Left ventricle myocardium inferior (tissue), 1 donor: Measurements from ENCODE around the gene SYT13. TPM values are rescaled to one million over a fixed set of nuclear protein-coding genes. Genes with fewer than 3 reads are reported as not detected.

ENCODE experiments used
- DNase-seq: peaks from one replicate; pipeline ENCODE4 v3.0.0-alpha.2; 2020
- H3K27ac ChIP-seq: fragments of 200-600 bp; replicated peaks from 2 replicates; pipeline ENCODE4 v1.8.0; 2021
- H3K27me3 ChIP-seq: fragments of 200-600 bp; 2 replicates; pipeline ENCODE4 v1.8.0; 2021; ENCODE audit warnings: low read depth
- H3K36me3 ChIP-seq: fragments of 200-600 bp; 2 replicates; pipeline ENCODE4 v1.8.0; 2021
- H3K4me1 ChIP-seq: fragments of 200-600 bp; 2 replicates; pipeline ENCODE4 v1.8.0; 2021
- H3K4me3 ChIP-seq: fragments of 200-600 bp; 2 replicates; pipeline ENCODE4 v1.8.0; 2021; ENCODE audit warnings: mild to moderate bottlenecking, moderate library complexity
- H3K9me3 ChIP-seq: fragments of 200-600 bp; replicated peaks from 2 replicates; pipeline ENCODE4 v1.8.0; 2021
- intact Hi-C: fragments of 100-400 bp; cut with micrococcal nuclease; formaldehyde crosslinking; loops from one replicate; pipeline ENCODE4 v1.11.0; 2022
- total RNA-seq: library from RNA; stranded (reverse); fragmentation: NEBNext Ultra II Directional; extraction: Animal tissue kit (Norgen Biotek cat#: 25700); gene quantifications from one replicate; pipeline ENCODE4 v1.2.1, GENCODE V29; 2021
- TF ChIP-seq, protein P1 (sequence below): fragments of 200-600 bp; IDR thresholded peaks from 2 replicates; pipeline ENCODE4 v1.8.0; 2021; ENCODE audit warnings: antibody characterized with exemption, mild to moderate bottlenecking, borderline replicate concordance
- donor health status: DM: no; HTN: yes; CAD: no; lungs with severe emphysema.

The SYT13 gene
- total RNA-seq, 1 donor from 2014 or later: 5.9 TPM

GRCh38 chr11:45282081-45282480 is 4.1 kb downstream of the SYT13 start:
- no peak for DNase-seq
- no peak overlapping the region for H3K4me3 ChIP-seq
- H3K4me1 ChIP-seq: peaks cover 10% of the 10 kb centered on the region
- H3K27me3 ChIP-seq: peaks cover 92% of the 10 kb centered on the region
- TF ChIP-seq, protein P1, sequence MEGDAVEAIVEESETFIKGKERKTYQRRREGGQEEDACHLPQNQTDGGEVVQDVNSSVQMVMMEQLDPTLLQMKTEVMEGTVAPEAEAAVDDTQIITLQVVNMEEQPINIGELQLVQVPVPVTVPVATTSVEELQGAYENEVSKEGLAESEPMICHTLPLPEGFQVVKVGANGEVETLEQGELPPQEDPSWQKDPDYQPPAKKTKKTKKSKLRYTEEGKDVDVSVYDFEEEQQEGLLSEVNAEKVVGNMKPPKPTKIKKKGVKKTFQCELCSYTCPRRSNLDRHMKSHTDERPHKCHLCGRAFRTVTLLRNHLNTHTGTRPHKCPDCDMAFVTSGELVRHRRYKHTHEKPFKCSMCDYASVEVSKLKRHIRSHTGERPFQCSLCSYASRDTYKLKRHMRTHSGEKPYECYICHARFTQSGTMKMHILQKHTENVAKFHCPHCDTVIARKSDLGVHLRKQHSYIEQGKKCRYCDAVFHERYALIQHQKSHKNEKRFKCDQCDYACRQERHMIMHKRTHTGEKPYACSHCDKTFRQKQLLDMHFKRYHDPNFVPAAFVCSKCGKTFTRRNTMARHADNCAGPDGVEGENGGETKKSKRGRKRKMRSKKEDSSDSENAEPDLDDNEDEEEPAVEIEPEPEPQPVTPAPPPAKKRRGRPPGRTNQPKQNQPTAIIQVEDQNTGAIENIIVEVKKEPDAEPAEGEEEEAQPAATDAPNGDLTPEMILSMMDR: no peak
- peaks cover 7% of the 10 kb centered on the region for H3K9me3 ChIP-seq
- no peaks in the 10 kb centered on the region for H3K36me3 ChIP-seq
- intact Hi-C loops: no loop called here
- no peak overlapping the region for H3K27ac ChIP-seq

DNA sequence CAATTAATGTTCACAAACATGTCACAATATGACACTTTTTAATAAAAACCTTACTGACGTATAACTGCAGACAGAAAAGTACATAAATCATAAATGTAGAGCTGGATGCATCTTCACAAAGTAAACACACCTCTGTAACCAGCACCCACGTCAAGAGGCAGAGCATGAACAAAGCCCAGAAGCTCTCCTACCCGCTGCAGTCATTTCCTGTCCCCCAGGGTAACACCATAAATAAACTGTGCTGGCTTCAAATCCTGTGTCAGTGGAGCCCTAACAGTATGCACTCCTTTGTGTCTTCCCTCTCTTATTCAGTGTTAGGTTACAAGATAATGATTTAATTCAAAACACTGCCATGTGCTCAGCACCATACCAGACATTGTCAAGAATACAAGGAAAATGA is 5.7 kb downstream of the SYT13 start:
- no peak for DNase-seq
- Histone ChIP-seq H3K4me3 (no peak overlapping the region), H3K36me3 (no peaks in the 10 kb centered on the region), H3K4me1 (no peaks in the 10 kb centered on the region), H3K27ac (no peak overlapping the region), H3K27me3 (peaks cover 90% of the 10 kb centered on the region), H3K9me3 (peaks cover 7% of the 10 kb centered on the region)
- intact Hi-C loops: no loop called here
- TF ChIP-seq, protein P1: no peak

DNA sequence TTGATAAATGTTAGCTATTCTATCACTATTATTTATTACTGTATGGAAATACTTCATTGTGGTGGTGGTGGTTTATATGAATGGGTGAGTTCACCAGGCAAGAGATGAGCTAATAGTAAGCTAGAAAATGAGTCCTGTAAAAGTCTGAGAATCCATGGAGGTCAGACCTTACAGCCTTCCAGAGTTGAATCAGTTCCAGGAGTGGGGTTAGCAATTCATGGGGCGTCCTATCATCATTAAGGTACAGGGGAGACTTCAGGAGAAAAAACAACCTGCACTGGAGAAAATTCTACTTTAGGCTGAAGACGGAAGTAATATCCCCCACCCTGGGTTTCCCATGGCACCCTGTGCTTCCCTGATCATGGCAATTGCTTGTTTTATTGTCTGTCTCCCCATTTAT is 6.5 kb downstream of the SYT13 start:
- peaks cover 90% of the 10 kb centered on the region for H3K27me3 ChIP-seq
- intact Hi-C loops: no loop called here
- TF ChIP-seq, protein P1: no peak

GRCh38 chr11:45278714-45279113 is 7.4 kb downstream of the SYT13 start:
- Histone ChIP-seq H3K4me3 (no peak overlapping the region), H3K27me3 (peaks cover 87% of the 10 kb centered on the region), H3K36me3 (no peaks in the 10 kb centered on the region), H3K27ac (no peak overlapping the region), H3K9me3 (peaks cover 7% of the 10 kb centered on the region), H3K4me1 (no peaks in the 10 kb centered on the region)
- TF ChIP-seq, protein P1: no peak
- no peak for DNase-seq
- intact Hi-C loops: no loop called here

More for the DNA sequence above, 6.5 kb downstream of the SYT13 start:
- H3K36me3 ChIP-seq: no peaks in the 10 kb centered on the region
- no peak overlapping the region for H3K27ac ChIP-seq
- H3K4me3 ChIP-seq: no peak overlapping the region
- no peak for DNase-seq
- H3K9me3 ChIP-seq: peaks cover 7% of the 10 kb centered on the region
- no peaks in the 10 kb centered on the region for H3K4me1 ChIP-seq

DNA sequence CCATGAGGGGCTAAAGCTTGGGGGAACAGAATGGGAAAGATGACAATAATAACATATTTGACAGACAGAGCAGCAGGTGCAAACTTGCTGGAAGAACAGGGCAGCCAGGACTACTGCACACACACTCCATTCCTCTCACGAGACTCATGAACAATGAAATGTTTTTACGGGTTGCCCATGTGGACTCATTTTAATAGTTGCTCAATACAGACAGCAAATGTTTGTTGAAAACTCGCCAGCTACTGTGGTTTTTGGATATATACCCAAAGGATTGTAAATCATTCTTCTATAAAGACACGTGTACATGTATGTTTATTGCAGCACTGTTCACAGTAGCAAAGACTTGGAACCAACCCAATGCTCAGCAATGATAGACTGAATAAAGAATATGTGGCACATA is 10.3 kb downstream of the SYT13 start:
- intact Hi-C loops: no loop called here
- no peak overlapping the region for H3K4me3 ChIP-seq
- TF ChIP-seq, protein P1: no peak
- H3K27ac ChIP-seq: no peak overlapping the region
- H3K36me3 ChIP-seq: no peaks in the 10 kb centered on the region
- peaks cover 74% of the 10 kb centered on the region for H3K27me3 ChIP-seq
- no peak for DNase-seq
- peaks cover 7% of the 10 kb centered on the region for H3K9me3 ChIP-seq
- no peaks in the 10 kb centered on the region for H3K4me1 ChIP-seq

DNA sequence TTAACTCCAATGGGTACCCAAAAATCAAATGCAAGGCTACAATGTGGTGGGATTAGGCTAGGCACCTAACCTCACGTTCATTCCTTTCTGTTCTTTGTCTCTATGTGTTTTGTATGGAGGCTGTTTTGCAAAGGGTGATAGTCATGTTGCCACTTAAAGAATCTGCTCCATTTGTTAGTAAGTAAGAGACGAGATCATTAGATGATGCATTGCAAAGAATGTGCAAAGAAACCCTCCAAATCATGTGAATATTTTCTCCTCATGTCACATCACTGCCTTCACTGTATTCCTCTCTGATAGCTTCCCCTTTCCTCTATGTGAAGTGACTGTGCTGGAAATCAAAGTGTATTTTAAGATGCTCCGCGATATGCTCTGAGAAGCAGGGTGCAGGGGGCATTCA is 11.9 kb downstream of the SYT13 start:
- DNase-seq: no peak
- Histone ChIP-seq H3K4me1 (no peaks in the 10 kb centered on the region), H3K36me3 (no peaks in the 10 kb centered on the region), H3K9me3 (peaks cover under 1% of the 10 kb centered on the region), H3K27me3 (peaks cover 70% of the 10 kb centered on the region), H3K27ac (no peak overlapping the region), H3K4me3 (no peak overlapping the region)
- intact Hi-C loops: no loop called here
- TF ChIP-seq, protein P1: no peak
